ENCODE data around the gene TBX2.

The TBX2 gene

GRCh38 chr17:61402073-61402541 lies 2.5 kb downstream of the TBX2 start:
- DNase-seq (ENCODE audit: low read depth), result no peak
- TF ChIP-seq, protein P1, sequence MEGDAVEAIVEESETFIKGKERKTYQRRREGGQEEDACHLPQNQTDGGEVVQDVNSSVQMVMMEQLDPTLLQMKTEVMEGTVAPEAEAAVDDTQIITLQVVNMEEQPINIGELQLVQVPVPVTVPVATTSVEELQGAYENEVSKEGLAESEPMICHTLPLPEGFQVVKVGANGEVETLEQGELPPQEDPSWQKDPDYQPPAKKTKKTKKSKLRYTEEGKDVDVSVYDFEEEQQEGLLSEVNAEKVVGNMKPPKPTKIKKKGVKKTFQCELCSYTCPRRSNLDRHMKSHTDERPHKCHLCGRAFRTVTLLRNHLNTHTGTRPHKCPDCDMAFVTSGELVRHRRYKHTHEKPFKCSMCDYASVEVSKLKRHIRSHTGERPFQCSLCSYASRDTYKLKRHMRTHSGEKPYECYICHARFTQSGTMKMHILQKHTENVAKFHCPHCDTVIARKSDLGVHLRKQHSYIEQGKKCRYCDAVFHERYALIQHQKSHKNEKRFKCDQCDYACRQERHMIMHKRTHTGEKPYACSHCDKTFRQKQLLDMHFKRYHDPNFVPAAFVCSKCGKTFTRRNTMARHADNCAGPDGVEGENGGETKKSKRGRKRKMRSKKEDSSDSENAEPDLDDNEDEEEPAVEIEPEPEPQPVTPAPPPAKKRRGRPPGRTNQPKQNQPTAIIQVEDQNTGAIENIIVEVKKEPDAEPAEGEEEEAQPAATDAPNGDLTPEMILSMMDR (IDR thresholded peaks at IDR 0.05; ENCODE audit: low read depth, low read length, missing control alignments), result no peak
- in situ Hi-C loops (cut with HindIII; ENCODE audit: low sequenced_read_pairs), result loop anchor here (10.0 kb wide), 1 partner anchor 397 kb away; no protein-coding TSS in a partner anchor
- H3K4me3 ChIP-seq (ENCODE audit: low read depth, low read length), result peak overlapping the region; percentile 33

DNA sequence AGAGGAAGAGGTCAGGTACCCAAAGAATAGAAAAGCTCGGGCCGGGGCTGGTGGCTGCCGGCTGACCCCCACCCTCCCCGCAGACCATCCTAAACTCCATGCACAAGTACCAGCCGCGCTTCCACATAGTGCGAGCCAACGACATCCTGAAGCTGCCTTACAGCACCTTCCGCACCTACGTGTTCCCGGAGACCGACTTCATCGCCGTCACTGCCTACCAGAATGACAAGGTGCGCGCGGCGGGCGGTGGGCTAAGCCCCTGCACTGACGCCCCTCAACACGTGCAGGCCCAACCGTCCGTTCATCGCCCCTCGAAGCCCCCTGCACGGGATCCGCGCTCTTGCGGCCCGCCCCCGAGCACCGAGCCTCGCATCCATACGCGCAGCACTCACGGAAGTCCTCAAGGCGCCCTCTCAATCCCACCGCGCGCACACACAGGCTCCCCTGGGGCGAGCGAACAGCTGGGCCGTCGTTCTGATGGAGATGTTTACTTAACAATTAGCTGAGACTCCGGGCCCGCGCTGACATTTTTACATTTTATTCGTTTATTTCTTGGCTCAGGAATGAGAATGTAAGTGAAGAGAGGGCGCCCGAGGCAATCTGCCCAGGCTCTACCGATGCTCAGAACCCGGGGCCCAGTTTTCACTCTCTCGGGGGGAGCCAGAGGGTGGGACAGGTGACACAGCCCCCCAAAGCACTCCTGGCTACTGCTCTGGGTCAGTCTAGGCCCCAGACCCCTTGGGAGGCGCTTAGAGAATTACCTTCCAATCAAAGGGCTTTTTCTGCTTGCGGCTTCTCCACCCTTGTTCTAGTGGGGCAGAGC lies 3.5 kb downstream of the TBX2 start:
- no peak for DNase-seq (ENCODE audit: low read depth)
- H3K4me3 ChIP-seq (ENCODE audit: low read depth, low read length), result no peak overlapping the region
- TF ChIP-seq, protein P1 (IDR thresholded peaks at IDR 0.05; ENCODE audit: low read depth, low read length, missing control alignments), result no peak
- in situ Hi-C loops (cut with HindIII; ENCODE audit: low sequenced_read_pairs), result loop anchor here (10.0 kb wide), 1 partner anchor 398 kb away; no protein-coding TSS in a partner anchor

- in situ Hi-C loops (cut with HindIII; ENCODE audit: low sequenced_read_pairs), result loop anchor here (10.0 kb wide), 1 partner anchor 399 kb away; no protein-coding TSS in a partner anchor
- TF ChIP-seq, protein P1 (IDR thresholded peaks at IDR 0.05; ENCODE audit: low read depth, low read length, missing control alignments), result no peak
- no peak for DNase-seq (ENCODE audit: low read depth)
- H3K4me3 ChIP-seq (ENCODE audit: low read depth, low read length), result no peak overlapping the region
Observed at GRCh38 chr17:61403801-61404662, 4.4 kb downstream of the TBX2 start.

DNA sequence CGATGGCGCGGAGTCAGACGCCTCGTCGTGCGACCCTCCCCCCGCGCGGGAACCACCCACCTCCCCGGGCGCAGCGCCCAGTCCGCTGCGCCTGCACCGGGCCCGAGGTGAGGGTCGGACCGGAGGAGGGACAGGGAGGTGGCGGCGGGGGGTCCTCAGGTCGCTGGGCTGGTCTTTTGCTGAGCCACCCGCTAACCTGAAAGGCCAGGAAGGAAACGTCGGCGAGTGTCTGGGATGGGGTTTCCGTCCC lies 4.9 kb downstream of the TBX2 start:
- TF ChIP-seq, protein P1 (IDR thresholded peaks at IDR 0.05; ENCODE audit: low read depth, low read length, missing control alignments), result no peak
- in situ Hi-C loops (cut with HindIII; ENCODE audit: low sequenced_read_pairs), result loop anchor here (10.0 kb wide), 1 partner anchor 400 kb away; no protein-coding TSS in a partner anchor
- no peak for DNase-seq (ENCODE audit: low read depth)
- no peak overlapping the region for H3K4me3 ChIP-seq (ENCODE audit: low read depth, low read length)

DNA sequence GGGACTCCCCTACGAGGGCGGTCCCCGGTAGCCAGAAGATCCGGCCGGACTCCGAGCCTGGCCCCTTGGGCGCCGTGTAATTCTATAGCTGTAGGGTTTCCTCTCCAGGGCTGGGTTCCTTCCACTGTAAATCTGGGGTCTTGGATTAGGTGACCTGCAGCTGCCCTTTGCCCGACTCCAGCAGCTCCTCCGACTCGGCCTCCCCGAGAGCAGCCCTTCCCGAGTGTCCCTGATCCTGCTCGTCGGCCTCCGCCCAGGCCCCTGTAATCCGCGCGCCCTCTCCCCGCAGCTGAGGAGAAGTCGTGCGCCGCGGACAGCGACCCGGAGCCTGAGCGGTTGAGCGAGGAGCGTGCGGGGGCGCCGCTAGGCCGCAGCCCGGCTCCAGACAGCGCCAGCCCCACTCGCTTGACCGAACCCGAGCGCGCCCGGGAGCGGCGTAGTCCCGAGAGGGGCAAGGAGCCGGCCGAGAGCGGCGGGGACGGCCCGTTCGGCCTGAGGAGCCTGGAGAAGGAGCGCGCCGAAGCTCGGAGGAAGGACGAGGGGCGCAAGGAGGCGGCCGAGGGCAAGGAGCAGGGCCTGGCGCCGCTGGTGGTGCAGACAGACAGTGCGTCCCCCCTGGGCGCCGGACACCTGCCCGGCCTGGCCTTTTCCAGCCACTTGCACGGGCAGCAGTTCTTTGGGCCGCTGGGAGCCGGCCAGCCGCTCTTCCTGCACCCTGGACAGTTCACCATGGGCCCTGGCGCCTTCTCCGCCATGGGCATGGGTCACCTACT lies 5.5 kb downstream of the TBX2 start:
- no peak overlapping the region for H3K4me3 ChIP-seq (ENCODE audit: low read depth, low read length)
- TF ChIP-seq, protein P1 (IDR thresholded peaks at IDR 0.05; ENCODE audit: low read depth, low read length, missing control alignments), result no peak
- DNase-seq (ENCODE audit: low read depth), result no peak
- in situ Hi-C loops (cut with HindIII; ENCODE audit: low sequenced_read_pairs), result loop anchor here (10.0 kb wide), 1 partner anchor 400 kb away; no protein-coding TSS in a partner anchor

Measured in astrocyte of the cerebellum (primary cell).